Measurements from ENCODE around the gene LOXL3. TPM values are rescaled to one million over a fixed set of nuclear protein-coding genes. Genes with fewer than 3 reads are reported as not detected.
A peak's percentile ranks its signal among the peaks of the same experiment; 100 is the strongest.

Gene LOXL3
- total RNA-seq, 4 donors from 2014 or later, result 7.2 to 13.2 (median 8.6) TPM

GRCh38 chr2:74524005-74524404 is 29.7 kb downstream of the LOXL3 start:
- Histone ChIP-seq H3K27ac (no peak overlapping the region), H3K9me3 (no peaks in the 10 kb centered on the region), H3K4me1 (peaks cover 2 to 19% (median 6%) of the 10 kb centered on the region in 3 donors), H3K27me3 (peaks cover 25% of the 10 kb centered on the region), H3K4me3 (no peak overlapping the region), H3K36me3 (peaks cover 0 to 31% of the 10 kb centered on the region in 2 donors)
- WGBS, 2 donors (ENCODE audit: low coverage in 1 of 2), result 74 to 85% methylated on average over 2 to 4 of the region's 9 CpGs
- no peak for ATAC-seq
- no peak for TF ChIP-seq EP300 (IDR thresholded peaks at IDR 0.05)

GRCh38 chr2:74522516-74522915 is 31.2 kb downstream of the LOXL3 start:
- WGBS, 2 donors (ENCODE audit: low coverage in 1 of 2), result 72% methylated on average over 3 of the region's 3 CpGs; no CpG with 5 or more reads in 1 of the 2 donors
- peaks cover 0 to 5% (median 0%) of the 10 kb centered on the region in 3 donors for H3K4me1 ChIP-seq
- H3K27me3 ChIP-seq, result peaks cover 40% of the 10 kb centered on the region
- H3K9me3 ChIP-seq, result no peaks in the 10 kb centered on the region
- TF ChIP-seq POLR2A (IDR thresholded peaks at IDR 0.05), result no peak
- no peak for TF ChIP-seq EP300 (IDR thresholded peaks at IDR 0.05)
- TF ChIP-seq POLR2AphosphoS5 (IDR thresholded peaks at IDR 0.05), result no peak
- no peak for TF ChIP-seq CTCF (IDR thresholded peaks at IDR 0.05)
- no peak overlapping the region for H3K27ac ChIP-seq
- H3K4me3 ChIP-seq, result no peak overlapping the region
- H3K36me3 ChIP-seq, result peaks cover 0 to 22% of the 10 kb centered on the region in 2 donors
- no peak for ATAC-seq

- Histone ChIP-seq H3K4me1 (peaks cover 0 to 38% (median 29%) of the 10 kb centered on the region in 3 donors), H3K4me3 (peak overlapping the region in 1 of 2 donors; percentile 43), H3K9me3 (no peaks in the 10 kb centered on the region), H3K36me3 (no peaks in the 10 kb centered on the region), H3K27ac (no peak overlapping the region), H3K27me3 (peaks cover 98% of the 10 kb centered on the region)
- WGBS, 2 donors (ENCODE audit: low coverage in 1 of 2), result 44 to 93% methylated on average over 3 to 9 of the region's 13 CpGs
- TF ChIP-seq CTCF (IDR thresholded peaks at IDR 0.05) (no peak), EP300 (IDR thresholded peaks at IDR 0.05) (no peak), POLR2A (IDR thresholded peaks at IDR 0.05) (no peak), POLR2AphosphoS5 (IDR thresholded peaks at IDR 0.05) (no peak)
- ATAC-seq, result no peak
These were observed 37.1 kb downstream of the LOXL3 start for GRCh38 chr2:74516650-74517049.

GRCh38 chr2:74515981-74516633 is 37.6 kb downstream of the LOXL3 start:
- peak; percentile 69 for ATAC-seq
- Histone ChIP-seq H3K4me3 (peak overlapping the region in 1 of 2 donors; percentile 43), H3K27me3 (peaks cover 100% of the 10 kb centered on the region), H3K9me3 (no peaks in the 10 kb centered on the region), H3K4me1 (peaks cover 0 to 38% (median 29%) of the 10 kb centered on the region in 3 donors), H3K36me3 (no peaks in the 10 kb centered on the region), H3K27ac (no peak overlapping the region)
- WGBS, 2 donors (ENCODE audit: low coverage in 1 of 2), result 0% methylated on average over 1 of the region's 72 CpGs; no CpG with 5 or more reads in 1 of the 2 donors
- TF ChIP-seq POLR2AphosphoS5 (IDR thresholded peaks at IDR 0.05), result no peak
- no peak for TF ChIP-seq EP300 (IDR thresholded peaks at IDR 0.05)
- no peak for TF ChIP-seq CTCF (IDR thresholded peaks at IDR 0.05)
- TF ChIP-seq POLR2A (IDR thresholded peaks at IDR 0.05), result no peak

- 0% methylated on average over 2 of the region's 60 CpGs; no CpG with 5 or more reads in 1 of the 2 donors for WGBS, 2 donors (ENCODE audit: low coverage in 1 of 2)
- peaks cover 0 to 38% (median 29%) of the 10 kb centered on the region in 3 donors for H3K4me1 ChIP-seq
- no peak for ATAC-seq
These were observed 38.3 kb downstream of the LOXL3 start for GRCh38 chr2:74515271-74515980.

More at GRCh38 chr2:74515271-74515980, 38.3 kb downstream of the LOXL3 start:
- Histone ChIP-seq H3K27me3 (peaks cover 100% of the 10 kb centered on the region), H3K27ac (no peak overlapping the region), H3K36me3 (no peaks in the 10 kb centered on the region), H3K9me3 (no peaks in the 10 kb centered on the region), H3K4me3 (peak overlapping the region in 1 of 2 donors; percentile 43)
- TF ChIP-seq POLR2AphosphoS5 (IDR thresholded peaks at IDR 0.05), result no peak
- no peak for TF ChIP-seq POLR2A (IDR thresholded peaks at IDR 0.05)
- no peak for TF ChIP-seq EP300 (IDR thresholded peaks at IDR 0.05)
- no peak for TF ChIP-seq CTCF (IDR thresholded peaks at IDR 0.05)
